GM20000 (cell line): ENCODE data around the gene LIN37.
A peak's percentile ranks its signal among the peaks of the same experiment; 100 is the strongest.

ENCODE experiments used
- DNase-seq: peaks from one replicate; pipeline ENCODE4 v3.0.0; 2012; ENCODE audit warnings: low spot score
- CTCF ChIP-seq: IDR thresholded peaks from 2 replicates; pipeline ENCODE4 v1.5.1; 2012; ENCODE audit warnings: mild to moderate bottlenecking, control low read depth; ENCODE audit errors: extremely low read depth, missing control alignments

Gene LIN37

DNA sequence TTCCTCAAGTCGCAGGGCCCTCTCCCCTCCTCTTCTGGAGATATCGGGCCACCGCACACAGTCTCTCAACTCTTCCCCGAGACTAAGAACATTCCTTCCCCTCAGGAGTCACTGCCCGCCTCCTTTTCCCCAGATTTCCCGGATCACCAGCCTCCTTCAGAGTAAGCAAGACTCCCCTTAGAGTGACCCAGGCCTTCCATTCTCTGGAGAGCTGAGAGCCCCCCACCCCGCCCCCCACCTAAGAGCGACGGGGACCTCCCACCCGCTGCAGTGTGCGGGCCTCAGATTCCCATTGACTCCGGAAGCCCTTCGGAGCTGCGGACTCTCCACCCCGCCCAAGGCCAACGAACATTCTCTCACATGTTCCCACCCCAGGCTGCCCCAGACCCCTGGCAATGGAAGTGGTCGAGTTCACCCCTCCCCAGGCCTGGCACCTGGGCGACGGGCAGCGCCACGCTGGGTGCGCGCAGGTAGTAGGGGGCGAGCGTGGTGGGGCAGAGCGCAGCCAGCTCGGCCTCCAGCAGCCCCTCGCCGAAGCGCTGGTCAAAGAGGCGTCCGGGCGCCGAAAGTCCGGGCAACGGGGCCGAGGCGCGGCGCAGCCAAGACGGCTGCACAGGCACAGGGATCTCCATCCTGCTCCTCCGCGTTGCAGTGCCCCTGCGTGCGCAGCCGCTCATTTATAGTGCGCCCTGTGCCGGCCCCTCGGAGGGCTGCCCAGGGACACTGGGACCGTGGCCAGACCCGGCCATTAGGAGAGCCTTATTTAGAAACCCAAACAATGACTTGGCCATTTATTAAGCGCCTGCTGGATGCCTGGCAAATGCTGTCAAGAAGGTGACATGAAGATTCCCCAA is 8.2 kb downstream of the LIN37 start, which contains the start of gene HSPB6:
TSS of gene HSPB6 (minus strand) at position 653 of the 854 bp plus-strand sequence. CDS start at position 632, 21 bp downstream.
- no peak for TF ChIP-seq CTCF

GRCh38 chr19:35757231-35757748 is 8.9 kb downstream of the LIN37 start:
- TF ChIP-seq CTCF, result no peak
- DNase-seq, result no peak

More for the DNA sequence above, 8.2 kb downstream of the LIN37 start, which contains the start of gene HSPB6:
- DNase-seq, result peak; percentile 10

DNA sequence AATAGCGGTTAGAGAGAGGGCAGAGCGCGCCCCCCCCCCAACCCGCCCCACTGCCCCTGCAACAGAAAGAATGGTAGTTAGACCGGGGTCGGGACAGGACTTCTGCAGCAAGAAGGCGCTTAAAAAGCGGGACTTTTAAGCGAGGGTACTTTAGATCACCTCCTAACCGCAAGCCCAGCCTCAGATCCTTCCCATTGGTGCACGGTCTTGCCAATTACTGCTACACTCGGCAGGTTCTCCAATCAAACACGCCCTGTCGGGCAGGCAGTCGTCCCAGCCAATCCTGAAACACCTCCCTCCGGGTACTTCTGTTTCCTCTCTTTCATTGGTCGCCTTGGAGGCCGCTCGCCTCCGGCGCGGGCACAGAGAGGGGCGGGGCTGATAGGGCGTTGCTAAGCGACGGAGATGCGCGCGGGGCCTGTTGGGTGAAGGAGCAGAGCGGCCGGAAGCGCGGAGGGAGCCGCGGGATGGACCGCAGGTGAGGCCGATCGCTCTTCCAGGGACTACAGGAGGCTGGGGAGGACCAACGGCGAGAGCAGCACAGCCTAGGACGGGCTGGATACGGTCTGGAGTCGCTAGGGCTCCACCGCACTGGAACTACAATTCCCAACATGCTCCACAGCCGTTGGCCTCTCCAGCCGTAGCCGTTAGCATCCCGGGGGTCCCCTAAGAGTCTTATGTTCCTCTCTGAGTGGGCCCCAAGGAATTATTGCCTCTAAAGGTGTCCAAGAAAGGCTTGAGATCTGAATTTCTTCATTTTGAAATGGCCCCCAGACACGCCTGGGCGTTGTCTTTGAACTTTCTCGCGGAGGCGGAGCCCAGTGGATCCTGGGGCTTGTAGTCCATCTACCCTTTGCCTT is 9.6 kb downstream of the LIN37 start, which contains the start of gene PROSER3:
TSS of gene PROSER3 (plus strand) at position 428 of the 860 bp plus-strand sequence. CDS start at position 468, 40 bp downstream.
- DNase-seq, result peak; percentile 98
- TF ChIP-seq CTCF, result no peak

- DNase-seq, result no peak
- TF ChIP-seq CTCF, result no peak
These were observed 11.3 kb downstream of the LIN37 start for GRCh38 chr19:35759697-35760096.

DNA sequence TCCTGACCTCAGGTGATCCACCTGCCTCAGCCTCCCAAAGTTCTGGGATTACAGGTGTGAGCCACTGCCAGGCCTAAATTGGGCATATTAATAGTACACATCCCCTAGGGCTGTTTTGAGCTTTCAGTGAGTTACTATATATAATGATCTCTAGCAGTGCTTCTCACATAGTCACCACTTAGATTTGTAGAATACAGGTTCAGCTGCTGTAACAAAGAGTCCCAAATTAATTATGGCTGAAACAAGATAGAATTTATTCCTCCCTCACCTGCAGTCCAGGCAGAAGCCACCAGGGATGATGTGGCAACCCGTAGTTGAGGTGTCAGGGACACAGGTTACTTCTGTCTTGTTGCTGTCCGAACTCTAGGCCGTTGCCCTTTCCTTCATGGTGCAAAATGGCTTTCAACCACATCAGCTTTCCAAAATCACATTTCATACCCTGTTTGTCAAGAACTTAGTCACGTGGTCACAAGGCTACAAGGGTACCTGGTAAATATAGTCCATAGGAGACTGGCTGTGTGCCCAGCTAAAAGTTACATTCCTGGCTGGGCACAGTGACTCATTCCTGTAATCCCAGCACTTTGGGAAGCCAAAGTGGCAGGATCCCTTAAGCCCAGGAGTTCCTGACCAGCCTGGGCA is 12.5 kb downstream of the LIN37 start:
- TF ChIP-seq CTCF, result no peak
- no peak for DNase-seq

GRCh38 chr19:35764432-35765315 is 16.3 kb downstream of the LIN37 start:
- no peak for TF ChIP-seq CTCF
- DNase-seq, result no peak
